Mucosa of rectum (tissue), 2 donors: ENCODE results near the gene FBXL15.
A peak's percentile ranks its signal among the peaks of the same experiment; 100 is the strongest.

ENCODE experiments used
- H3K27ac ChIP-seq, 2 donors: one replicate each; pipeline ENCODE4 v1.7.0; 2013; ENCODE audit warnings: inconsistent platforms in 2 of 2, low read depth in 2 of 2, low read length in 2 of 2
- H3K27me3 ChIP-seq, 2 donors: one replicate each; pipeline ENCODE4 v1.7.0; 2013; ENCODE audit warnings: low read length in 2 of 2; ENCODE audit not compliant: control insufficient read depth in 2 of 2, insufficient read depth in 2 of 2
- H3K36me3 ChIP-seq, 2 donors: one replicate each; pipeline ENCODE4 v1.7.0; 2013; ENCODE audit warnings: low read length in 2 of 2; ENCODE audit not compliant: control insufficient read depth in 2 of 2, insufficient read depth in 2 of 2
- H3K4me1 ChIP-seq, 2 donors: one replicate each; pipeline ENCODE4 v1.7.0; 2013; ENCODE audit warnings: low read length in 2 of 2, mild to moderate bottlenecking in 1 of 2; ENCODE audit not compliant: control insufficient read depth in 2 of 2, insufficient read depth in 2 of 2
- H3K4me3 ChIP-seq, 2 donors: one replicate each; pipeline ENCODE4 v1.7.0; 2013; ENCODE audit warnings: low read length in 2 of 2
- H3K9ac ChIP-seq, 2 donors: one replicate each; pipeline ENCODE4 v1.7.0; 2013; ENCODE audit warnings: low read length in 2 of 2, low read depth in 1 of 2, mild to moderate bottlenecking in 1 of 2
- H3K9me3 ChIP-seq, 2 donors: one replicate each; pipeline ENCODE4 v1.7.0; 2013; ENCODE audit warnings: low read length in 2 of 2; ENCODE audit not compliant: control insufficient read depth in 2 of 2
- donor health status: healthy.
- donor health status: Normal muscosa, but diverticular disease.

FBXL15 gene

DNA sequence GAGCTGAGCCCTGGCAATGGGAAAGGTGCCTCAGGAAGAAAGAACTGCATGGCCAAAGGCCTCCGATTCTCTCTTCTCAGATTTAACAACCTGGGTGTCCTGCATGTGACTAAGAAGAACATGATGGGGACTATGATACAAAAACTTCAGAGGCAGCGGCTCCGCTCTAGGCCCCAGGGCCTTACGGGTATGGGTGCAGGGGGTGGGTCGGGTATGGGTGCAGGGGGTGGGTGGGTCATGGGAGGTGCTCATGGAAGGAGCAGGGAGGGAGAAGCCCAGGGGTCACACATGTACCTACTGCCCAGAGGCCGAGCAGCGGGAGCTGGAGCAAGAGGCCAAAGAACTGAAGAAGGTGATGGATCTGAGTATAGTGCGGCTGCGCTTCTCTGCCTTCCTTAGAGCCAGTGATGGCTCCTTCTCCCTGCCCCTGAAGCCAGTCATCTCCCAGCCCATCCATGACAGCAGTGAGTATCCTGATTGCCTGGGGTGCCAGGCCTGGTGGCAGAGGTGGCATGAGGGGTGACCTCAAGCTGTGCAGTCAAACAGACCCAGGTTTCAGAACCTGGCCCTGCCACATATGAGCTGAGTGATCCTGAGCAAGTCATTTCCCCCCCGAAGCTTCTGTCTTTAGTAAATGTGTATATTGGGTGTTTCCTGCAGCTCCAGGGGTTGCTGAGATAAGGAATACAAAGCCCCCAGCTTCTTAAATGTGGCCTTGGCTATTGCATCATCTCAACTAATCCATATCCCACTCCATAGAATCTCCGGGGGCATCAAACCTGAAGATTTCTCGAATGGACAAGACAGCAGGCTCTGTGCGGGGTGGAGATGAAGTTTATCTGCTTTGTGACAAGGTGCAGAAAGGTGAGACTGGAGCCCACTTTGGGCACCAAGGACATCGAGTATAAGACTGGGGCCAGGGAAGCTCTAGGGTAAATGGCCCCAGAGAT is 23.1 kb upstream of the FBXL15 start:
- Histone ChIP-seq H3K9me3 (no peaks in the 10 kb centered on the region), H3K4me1 (peaks cover 30 to 35% of the 10 kb centered on the region in 2 donors), H3K9ac (no peak overlapping the region), H3K4me3 (no peak overlapping the region), H3K27me3 (no peaks in the 10 kb centered on the region), H3K36me3 (peaks cover 6 to 25% of the 10 kb centered on the region in 2 donors), H3K27ac (peak overlapping the region in 1 of 2 donors; percentile 99)

DNA sequence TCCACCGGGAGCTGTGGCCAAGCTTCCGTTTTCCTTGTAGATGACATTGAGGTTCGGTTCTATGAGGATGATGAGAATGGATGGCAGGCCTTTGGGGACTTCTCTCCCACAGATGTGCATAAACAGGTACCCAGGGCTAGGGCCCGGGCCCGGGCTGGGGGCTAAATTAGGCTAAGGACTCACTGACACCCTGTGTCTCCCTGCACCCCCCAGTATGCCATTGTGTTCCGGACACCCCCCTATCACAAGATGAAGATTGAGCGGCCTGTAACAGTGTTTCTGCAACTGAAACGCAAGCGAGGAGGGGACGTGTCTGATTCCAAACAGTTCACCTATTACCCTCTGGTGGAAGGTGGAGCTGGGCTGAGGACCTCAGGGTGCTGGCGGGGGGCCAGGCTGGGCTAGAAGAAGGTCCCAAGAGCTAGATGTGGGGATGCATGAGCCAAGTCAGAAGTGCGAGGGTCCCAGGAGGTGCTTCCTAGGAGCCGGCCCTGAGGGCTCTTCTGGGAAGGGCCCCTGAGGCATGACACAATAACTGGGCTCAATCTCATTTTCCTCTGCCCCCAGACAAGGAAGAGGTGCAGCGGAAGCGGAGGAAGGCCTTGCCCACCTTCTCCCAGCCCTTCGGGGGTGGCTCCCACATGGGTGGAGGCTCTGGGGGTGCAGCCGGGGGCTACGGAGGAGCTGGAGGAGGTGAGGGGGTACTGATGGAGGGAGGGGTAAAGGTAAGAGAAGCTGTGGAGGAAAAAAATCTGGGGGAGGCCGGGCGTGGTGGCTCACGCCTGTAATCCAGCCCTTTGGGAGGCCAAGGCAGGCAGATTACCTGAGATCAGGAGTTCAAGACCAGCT is 22.2 kb upstream of the FBXL15 start:
- Histone ChIP-seq H3K9ac (no peak overlapping the region), H3K36me3 (peaks cover 6 to 25% of the 10 kb centered on the region in 2 donors), H3K4me1 (peaks cover 30 to 32% of the 10 kb centered on the region in 2 donors), H3K27ac (no peak overlapping the region), H3K27me3 (no peaks in the 10 kb centered on the region), H3K4me3 (no peak overlapping the region), H3K9me3 (no peaks in the 10 kb centered on the region)

GRCh38 chr10:102399217-102400021 is 21.2 kb upstream of the FBXL15 start:
- Histone ChIP-seq H3K27me3 (no peaks in the 10 kb centered on the region), H3K9ac (peak overlapping the region; percentile 63 to 65), H3K4me3 (peak overlapping the region; percentile 54 to 64), H3K27ac (peak overlapping the region; percentile 79 to 81), H3K9me3 (no peaks in the 10 kb centered on the region), H3K36me3 (peaks cover 6 to 25% of the 10 kb centered on the region in 2 donors), H3K4me1 (peaks cover 27 to 30% of the 10 kb centered on the region in 2 donors)

- H3K4me1 ChIP-seq, result peaks cover 22 to 24% of the 10 kb centered on the region in 2 donors
- H3K27me3 ChIP-seq, result no peaks in the 10 kb centered on the region
- peak overlapping the region in 1 of 2 donors; percentile 81 for H3K27ac ChIP-seq
- H3K9me3 ChIP-seq, result no peaks in the 10 kb centered on the region
- peak overlapping the region in 1 of 2 donors; percentile 14 for H3K9ac ChIP-seq
- H3K4me3 ChIP-seq, result peak overlapping the region in 1 of 2 donors; percentile 54
- peaks cover 6 to 25% of the 10 kb centered on the region in 2 donors for H3K36me3 ChIP-seq
These were observed 20.6 kb upstream of the FBXL15 start for GRCh38 chr10:102400076-102400475.

- no peaks in the 10 kb centered on the region for H3K27me3 ChIP-seq
- H3K4me1 ChIP-seq, result peaks cover 19 to 24% of the 10 kb centered on the region in 2 donors
- peak overlapping the region in 1 of 2 donors; percentile 81 for H3K27ac ChIP-seq
- H3K4me3 ChIP-seq, result no peak overlapping the region
- H3K9ac ChIP-seq, result no peak overlapping the region
- peaks cover 6 to 25% of the 10 kb centered on the region in 2 donors for H3K36me3 ChIP-seq
- no peaks in the 10 kb centered on the region for H3K9me3 ChIP-seq
These were observed 19.9 kb upstream of the FBXL15 start for GRCh38 chr10:102400598-102401341.

GRCh38 chr10:102401342-102401654 is 19.3 kb upstream of the FBXL15 start:
- Histone ChIP-seq H3K4me3 (no peak overlapping the region), H3K36me3 (peaks cover 6 to 25% of the 10 kb centered on the region in 2 donors), H3K27ac (no peak overlapping the region), H3K9me3 (no peaks in the 10 kb centered on the region), H3K9ac (no peak overlapping the region), H3K27me3 (no peaks in the 10 kb centered on the region), H3K4me1 (peaks cover 14 to 19% of the 10 kb centered on the region in 2 donors)

- H3K27ac ChIP-seq, result no peak overlapping the region
- no peak overlapping the region for H3K9ac ChIP-seq
- peaks cover 6 to 22% of the 10 kb centered on the region in 2 donors for H3K36me3 ChIP-seq
- no peak overlapping the region for H3K4me3 ChIP-seq
- H3K9me3 ChIP-seq, result no peaks in the 10 kb centered on the region
- peaks cover 8 to 13% of the 10 kb centered on the region in 2 donors for H3K4me1 ChIP-seq
- H3K27me3 ChIP-seq, result no peaks in the 10 kb centered on the region
These were observed 18.7 kb upstream of the FBXL15 start for GRCh38 chr10:102401735-102402511.

DNA sequence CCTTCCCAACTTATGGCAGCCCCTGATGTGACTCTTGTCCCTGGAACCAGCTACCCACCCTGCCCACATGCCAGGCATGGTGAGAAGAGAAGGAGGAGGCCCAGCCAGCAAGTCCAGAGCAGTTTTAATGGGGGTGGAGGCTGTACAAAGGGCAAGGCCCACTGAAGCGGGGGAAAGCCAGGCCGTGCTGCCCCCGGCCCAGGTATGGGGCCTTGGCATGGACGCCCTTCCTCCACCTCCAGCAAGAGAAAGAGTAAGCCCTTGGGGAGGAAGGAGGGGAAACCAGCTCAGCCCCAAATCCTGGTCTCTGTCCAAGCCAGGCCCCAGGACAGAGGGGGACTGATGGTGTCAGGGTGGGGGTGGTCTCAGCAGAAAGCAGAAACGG is 18.1 kb upstream of the FBXL15 start:
- Histone ChIP-seq H3K27me3 (peaks cover 2 to 4% of the 10 kb centered on the region in 2 donors), H3K27ac (no peak overlapping the region), H3K4me1 (peaks cover 8 to 11% of the 10 kb centered on the region in 2 donors), H3K4me3 (no peak overlapping the region), H3K36me3 (peaks cover 6 to 22% of the 10 kb centered on the region in 2 donors), H3K9ac (no peak overlapping the region), H3K9me3 (no peaks in the 10 kb centered on the region)
